Measurements from ENCODE around the gene MAD1L1.

The MAD1L1 gene

GRCh38 chr7:1926908-1927306 is 305.8 kb downstream of the MAD1L1 start:
- DNase-seq (ENCODE audit: low read depth), result no peak

GRCh38 chr7:1925973-1926907 is 306.5 kb downstream of the MAD1L1 start:
- DNase-seq (ENCODE audit: low read depth), result no peak

GRCh38 chr7:1925349-1925748 is 307.4 kb downstream of the MAD1L1 start:
- DNase-seq (ENCODE audit: low read depth), result no peak

GRCh38 chr7:1924258-1924817 is 308.4 kb downstream of the MAD1L1 start:
- DNase-seq (ENCODE audit: low read depth), result no peak

GRCh38 chr7:1923409-1924257 is 309.1 kb downstream of the MAD1L1 start:
- no peak for DNase-seq (ENCODE audit: low read depth)

- DNase-seq (ENCODE audit: low read depth), result no peak
Observed at GRCh38 chr7:1922870-1923236, 309.9 kb downstream of the MAD1L1 start.

- DNase-seq (ENCODE audit: low read depth), result peak; percentile 50
Observed at GRCh38 chr7:1922071-1922869, 310.5 kb downstream of the MAD1L1 start.

- no peak for DNase-seq (ENCODE audit: low read depth)
Observed at GRCh38 chr7:1920881-1921280, 311.9 kb downstream of the MAD1L1 start.

GRCh38 chr7:1920266-1920681 is 312.5 kb downstream of the MAD1L1 start:
- no peak for DNase-seq (ENCODE audit: low read depth)

GRCh38 chr7:1919539-1920265 is 313.0 kb downstream of the MAD1L1 start:
- no peak for DNase-seq (ENCODE audit: low read depth)

- DNase-seq (ENCODE audit: low read depth), result no peak
Observed at GRCh38 chr7:1918881-1919525, 313.7 kb downstream of the MAD1L1 start.

- DNase-seq (ENCODE audit: low read depth), result no peak
Observed at GRCh38 chr7:1918063-1918645, 314.6 kb downstream of the MAD1L1 start.

- no peak for DNase-seq (ENCODE audit: low read depth)
Observed at GRCh38 chr7:1917221-1918062, 315.3 kb downstream of the MAD1L1 start.

- no peak for DNase-seq (ENCODE audit: low read depth)
Observed at GRCh38 chr7:1916601-1916970, 316.2 kb downstream of the MAD1L1 start.

GRCh38 chr7:1915956-1916600 is 316.7 kb downstream of the MAD1L1 start:
- DNase-seq (ENCODE audit: low read depth), result no peak

GRCh38 chr7:1915326-1915725 is 317.4 kb downstream of the MAD1L1 start:
- no peak for DNase-seq (ENCODE audit: low read depth)

GRCh38 chr7:1914743-1915142 is 318.0 kb downstream of the MAD1L1 start:
- no peak for DNase-seq (ENCODE audit: low read depth)

GRCh38 chr7:1914321-1914720 is 318.4 kb downstream of the MAD1L1 start:
- no peak for DNase-seq (ENCODE audit: low read depth)
